Breast epithelium (tissue), 4 donors: ENCODE data around the gene PRICKLE2. TPM values are rescaled to one million over a fixed set of nuclear protein-coding genes. Genes with fewer than 3 reads are reported as not detected.

Source experiments
- DNase-seq, 2 donors: peaks; one replicate each; pipeline ENCODE4 v3.0.0-alpha.2; 2019; ENCODE audit warnings: low spot score in 2 of 2
- H3K27ac ChIP-seq, 2 donors: fragments of 200-600 bp; sonication (generic) in 1 of 2; one replicate each; pipeline ENCODE4 v1.5.1; 2016 to 2019; ENCODE audit warnings: mild to moderate bottlenecking in 1 of 2
- H3K27me3 ChIP-seq, 2 donors: fragments of 200-600 bp; sonication (generic) in 1 of 2; one replicate each; pipeline versions ENCODE4 v1.5.1 to v1.6.0; 2017 to 2019; ENCODE audit warnings: control low read depth in 1 of 2, mild to moderate bottlenecking in 1 of 2
- H3K36me3 ChIP-seq: fragments of 200-600 bp; one replicate; pipeline ENCODE4 v1.5.1; 2019
- H3K4me1 ChIP-seq, 2 donors: fragments of 200-600 bp; sonication (generic); one replicate each; pipeline ENCODE4 v1.5.1; 2016 to 2019; ENCODE audit warnings: control low read depth in 1 of 2
- H3K4me3 ChIP-seq, 3 donors: fragments of 200-600 bp; sonication (generic); 1 replicate in 2 of 3; 2 replicates in 1 of 3; pipeline ENCODE4 v1.5.1; 2016 to 2019; ENCODE audit warnings: mild to moderate bottlenecking in 3 of 3, moderate library complexity in 2 of 3
- H3K9me3 ChIP-seq, 2 donors: fragments of 200-600 bp; sonication (generic) in 1 of 2; one replicate each; pipeline ENCODE4 v1.5.1; 2016 to 2019; ENCODE audit warnings: control low read depth in 1 of 2
- POLR2A ChIP-seq: fragments of 450-650 bp; IDR thresholded peaks from one replicate; pipeline ENCODE4 v1.6.1; 2016; ENCODE audit warnings: antibody characterized with exemption, mild to moderate bottlenecking, moderate library complexity
- POLR2AphosphoS5 ChIP-seq, 3 donors: sonication (generic); formaldehyde crosslinking; IDR thresholded peaks; one replicate each; pipeline ENCODE4 v1.6.1; 2017; ENCODE audit warnings: antibody characterized with exemption in 3 of 3
- intact Hi-C: fragments of 100-400 bp; cut with DNase I; formaldehyde crosslinking; loops from one replicate; pipeline ENCODE4 v1.15.1; 2023; ENCODE audit warnings: low total_unique reads
- total RNA-seq, 3 donors: library from RNA; depleted of rRNA; stranded (reverse); fragments of >200 nt; gene quantifications; one replicate each; pipeline ENCODE4 v1.1.0, GENCODE V29; 2016
- TF ChIP-seq, protein P1 (sequence below), 3 donors: fragments of 450-650 bp; IDR thresholded peaks; one replicate each; pipeline ENCODE4 v1.5.1; 2016 to 2017; ENCODE audit warnings: antibody characterized with exemption in 3 of 3, mild to moderate bottlenecking in 3 of 3, moderate library complexity in 3 of 3

Gene PRICKLE2
- total RNA-seq, 3 donors from 2014 or later, result 35.1 to 72.5 (median 44.5) TPM

DNA sequence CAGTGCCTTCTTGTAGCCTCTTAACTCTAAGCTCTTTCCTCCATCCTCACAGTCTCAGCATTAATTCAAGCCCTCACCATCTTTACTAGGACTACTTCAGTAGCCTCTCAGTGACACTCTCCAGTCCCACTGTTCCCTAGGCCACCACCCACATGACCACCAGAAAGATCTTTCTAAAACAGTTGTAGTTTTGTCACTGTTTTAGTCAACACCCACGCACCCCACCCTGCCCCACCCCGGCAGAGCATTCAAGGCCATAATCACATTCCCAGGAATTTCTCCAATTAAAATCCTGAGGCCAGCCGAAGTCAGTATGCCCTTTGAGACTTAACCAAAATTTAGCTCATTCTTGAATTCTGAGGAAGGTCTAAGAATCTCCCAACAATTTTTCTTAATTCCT is 170.8 kb downstream of the PRICKLE2 start:
- intact Hi-C loops, result no loop called here
- DNase-seq, result no peak
- Histone ChIP-seq H3K27me3 (no peaks in the 10 kb centered on the region), H3K4me1 (no peaks in the 10 kb centered on the region), H3K4me3 (no peak overlapping the region), H3K27ac (no peak overlapping the region), H3K36me3 (no peaks in the 10 kb centered on the region), H3K9me3 (no peaks in the 10 kb centered on the region)
- TF ChIP-seq POLR2A, result no peak
- TF ChIP-seq POLR2AphosphoS5 (IDR thresholded peaks at IDR 0.05), result no peak
- TF ChIP-seq, protein P1, sequence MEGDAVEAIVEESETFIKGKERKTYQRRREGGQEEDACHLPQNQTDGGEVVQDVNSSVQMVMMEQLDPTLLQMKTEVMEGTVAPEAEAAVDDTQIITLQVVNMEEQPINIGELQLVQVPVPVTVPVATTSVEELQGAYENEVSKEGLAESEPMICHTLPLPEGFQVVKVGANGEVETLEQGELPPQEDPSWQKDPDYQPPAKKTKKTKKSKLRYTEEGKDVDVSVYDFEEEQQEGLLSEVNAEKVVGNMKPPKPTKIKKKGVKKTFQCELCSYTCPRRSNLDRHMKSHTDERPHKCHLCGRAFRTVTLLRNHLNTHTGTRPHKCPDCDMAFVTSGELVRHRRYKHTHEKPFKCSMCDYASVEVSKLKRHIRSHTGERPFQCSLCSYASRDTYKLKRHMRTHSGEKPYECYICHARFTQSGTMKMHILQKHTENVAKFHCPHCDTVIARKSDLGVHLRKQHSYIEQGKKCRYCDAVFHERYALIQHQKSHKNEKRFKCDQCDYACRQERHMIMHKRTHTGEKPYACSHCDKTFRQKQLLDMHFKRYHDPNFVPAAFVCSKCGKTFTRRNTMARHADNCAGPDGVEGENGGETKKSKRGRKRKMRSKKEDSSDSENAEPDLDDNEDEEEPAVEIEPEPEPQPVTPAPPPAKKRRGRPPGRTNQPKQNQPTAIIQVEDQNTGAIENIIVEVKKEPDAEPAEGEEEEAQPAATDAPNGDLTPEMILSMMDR (IDR thresholded peaks at IDR 0.05), result no peak

DNA sequence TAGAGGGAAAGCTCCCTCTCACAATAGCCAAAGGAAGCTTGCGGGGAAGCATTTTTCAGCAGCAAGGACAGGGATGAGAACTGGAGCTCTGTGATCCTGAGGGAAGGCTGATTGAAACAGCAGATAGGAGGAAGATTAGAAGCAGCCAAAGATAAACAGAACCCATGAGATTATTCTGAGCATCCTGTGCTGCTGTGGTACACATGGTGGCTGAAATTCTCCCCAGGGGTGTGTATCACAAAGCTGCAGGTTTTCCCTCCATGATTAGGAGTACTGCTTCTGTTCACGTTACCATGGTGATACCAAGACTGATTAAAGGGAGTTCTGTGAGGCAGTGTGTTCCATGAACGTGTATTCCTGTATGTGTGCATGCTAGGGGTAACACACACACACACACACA is 171.7 kb downstream of the PRICKLE2 start:
- no peaks in the 10 kb centered on the region for H3K36me3 ChIP-seq
- no peaks in the 10 kb centered on the region for H3K27me3 ChIP-seq
- no peak overlapping the region for H3K4me3 ChIP-seq
- no peak overlapping the region for H3K27ac ChIP-seq
- no peaks in the 10 kb centered on the region for H3K4me1 ChIP-seq
- intact Hi-C loops, result no loop called here
- TF ChIP-seq POLR2A (no peak), POLR2AphosphoS5 (IDR thresholded peaks at IDR 0.05) (no peak)
- TF ChIP-seq, protein P1 (IDR thresholded peaks at IDR 0.05), result no peak
- DNase-seq, result no peak
- H3K9me3 ChIP-seq, result no peaks in the 10 kb centered on the region

DNA sequence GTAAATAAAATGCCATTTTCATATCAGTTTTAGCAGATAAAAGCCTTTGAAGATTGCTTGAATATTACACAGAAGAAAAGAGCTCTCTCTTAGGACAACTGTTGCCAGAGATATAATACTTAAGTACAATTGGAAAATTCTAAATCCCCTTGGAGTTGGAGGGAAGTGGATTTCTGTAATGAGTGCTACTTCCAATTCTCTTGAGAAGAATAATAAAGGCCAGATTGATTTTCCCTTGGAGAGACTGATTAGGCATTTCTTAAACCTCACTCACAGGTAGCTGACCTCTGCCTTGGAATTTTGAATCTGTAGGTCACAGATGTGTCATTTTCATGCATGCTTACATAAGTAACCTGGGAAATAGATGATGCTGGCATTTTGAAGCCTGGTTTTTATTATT is 172.1 kb downstream of the PRICKLE2 start:
- Histone ChIP-seq H3K4me1 (no peaks in the 10 kb centered on the region), H3K27me3 (no peaks in the 10 kb centered on the region), H3K36me3 (no peaks in the 10 kb centered on the region), H3K9me3 (no peaks in the 10 kb centered on the region), H3K4me3 (no peak overlapping the region), H3K27ac (no peak overlapping the region)
- intact Hi-C loops, result no loop called here
- DNase-seq, result no peak
- TF ChIP-seq POLR2AphosphoS5 (IDR thresholded peaks at IDR 0.05), result no peak
- TF ChIP-seq POLR2A, result no peak
- TF ChIP-seq, protein P1 (IDR thresholded peaks at IDR 0.05), result no peak

DNA sequence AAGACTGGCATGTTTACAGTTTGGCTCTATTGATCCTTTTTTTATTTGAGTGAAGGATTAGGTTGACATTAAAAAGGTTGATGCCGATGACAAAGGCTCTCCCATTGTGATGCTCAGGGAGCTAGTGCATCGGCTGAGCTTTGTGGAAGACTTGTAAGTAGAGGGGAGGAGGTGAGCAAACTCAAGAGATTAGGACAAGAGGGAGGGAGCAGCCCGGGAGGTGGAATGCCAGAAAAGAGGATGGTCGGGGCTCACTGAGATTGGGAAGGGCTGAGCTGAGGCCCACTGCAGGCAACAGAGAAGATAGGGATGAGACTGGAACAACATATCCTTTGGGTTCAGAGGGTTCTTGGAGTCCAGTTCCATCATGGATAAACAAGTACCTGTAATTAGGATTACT is 175.4 kb downstream of the PRICKLE2 start:
- H3K27me3 ChIP-seq, result no peaks in the 10 kb centered on the region
- H3K4me1 ChIP-seq, result no peaks in the 10 kb centered on the region
- no peaks in the 10 kb centered on the region for H3K9me3 ChIP-seq
- no peak for DNase-seq
- intact Hi-C loops, result no loop called here
- no peak overlapping the region for H3K27ac ChIP-seq
- TF ChIP-seq POLR2AphosphoS5 (IDR thresholded peaks at IDR 0.05) (no peak), POLR2A (no peak)
- TF ChIP-seq, protein P1 (IDR thresholded peaks at IDR 0.05), result no peak
- H3K4me3 ChIP-seq, result no peak overlapping the region
- H3K36me3 ChIP-seq, result no peaks in the 10 kb centered on the region

DNA sequence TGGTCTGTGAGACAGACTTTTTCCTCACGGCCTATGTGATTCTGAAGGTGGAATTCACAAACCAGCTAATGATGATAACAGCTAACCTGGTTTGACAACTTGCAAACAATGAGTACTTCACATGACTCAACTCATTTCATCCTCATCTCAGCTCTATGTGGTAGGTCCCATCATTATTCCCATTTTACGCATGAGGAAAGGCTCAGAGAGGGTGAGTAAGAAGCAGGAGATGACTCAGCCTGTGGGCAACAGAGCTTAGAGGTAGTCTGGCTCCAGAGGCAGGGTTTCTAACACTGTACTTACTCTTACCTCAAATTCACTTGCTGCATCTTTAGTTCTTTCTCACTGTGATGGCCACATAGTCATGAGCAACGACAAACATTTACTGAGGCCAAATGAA is 176.1 kb downstream of the PRICKLE2 start:
- Histone ChIP-seq H3K36me3 (no peaks in the 10 kb centered on the region), H3K9me3 (no peaks in the 10 kb centered on the region), H3K4me1 (no peaks in the 10 kb centered on the region), H3K4me3 (no peak overlapping the region), H3K27ac (no peak overlapping the region), H3K27me3 (no peaks in the 10 kb centered on the region)
- intact Hi-C loops, result no loop called here
- TF ChIP-seq, protein P1 (IDR thresholded peaks at IDR 0.05), result no peak
- TF ChIP-seq POLR2AphosphoS5 (IDR thresholded peaks at IDR 0.05), result no peak
- no peak for TF ChIP-seq POLR2A
- DNase-seq, result no peak
